ENCODE measurements around the gene PTPRN2. TPM values are rescaled to one million over a fixed set of nuclear protein-coding genes. Genes with fewer than 3 reads are reported as not detected.

PTPRN2 gene
- polyA plus RNA-seq, 1 of the 3 experiments (the other 2 are of a cell fraction): 4.0 TPM

DNA sequence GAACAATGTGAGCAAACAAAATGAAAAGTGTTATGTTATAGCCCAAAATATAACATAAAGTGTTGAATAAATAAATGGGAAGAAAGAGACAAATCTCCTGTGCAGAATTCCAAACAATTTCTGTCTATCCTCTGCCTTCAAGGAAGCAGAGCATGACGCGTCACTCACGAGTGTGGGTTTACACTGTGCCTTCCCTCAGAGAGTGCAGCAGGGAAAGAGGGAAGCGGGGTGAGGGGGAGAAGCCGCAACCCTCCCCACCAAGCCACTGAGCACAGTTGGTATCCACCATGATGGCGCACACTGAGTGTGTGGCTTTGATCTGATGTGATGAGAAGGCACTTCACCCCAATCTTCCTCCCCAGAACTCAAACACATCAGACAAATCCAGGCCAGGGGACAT lies 74.8 kb downstream of the PTPRN2 start:
- Histone ChIP-seq H3K9ac (no peak overlapping the region), H3F3A (replicated peaks; ENCODE audit: insufficient read depth) (no peaks in the 10 kb centered on the region), H3K9me3 (peaks cover 3% of the 10 kb centered on the region; the same call in 1 of the 2 replicates), H4K20me1 (ENCODE audit: insufficient read depth) (no peaks in the 10 kb centered on the region), H3K27ac (ENCODE audit: low read depth in 2 of 2, low read length in 1 of 2) (no peak overlapping the region), H3K4me1 (ENCODE audit: control insufficient read depth in 1 of 2, insufficient read depth in 2 of 2, low read depth in 1 of 2, low read length in 1 of 2) (no peaks in the 10 kb centered on the region), H3K4me2 (no peak overlapping the region), H3K27me3 (ENCODE audit: insufficient read depth) (no peaks in the 10 kb centered on the region), H3K4me3 (ENCODE audit: low read depth in 2 of 2, low read length in 1 of 2) (no peak overlapping the region), H2AFZ (ENCODE audit: low read depth) (no peak overlapping the region), H3K9me2 (no peaks in the 10 kb centered on the region), H3K36me3 (replicated peaks in 1 of 2; ENCODE audit: control insufficient read depth in 1 of 2, insufficient read depth in 2 of 2, low read length in 1 of 2) (no peaks in the 10 kb centered on the region), H3K79me2 (ENCODE audit: insufficient read depth) (no peaks in the 10 kb centered on the region)
- ChIA-PET CTCF (interaction anchor here (1.2 kb wide), 1 partner anchor 14 kb away, joined by 4 read pairs; no protein-coding TSS in a partner anchor), POLR2A (no interaction called here)
- 54% methylated on average over 5 of the region's 6 CpGs for WGBS (ENCODE audit: low lambda C conversion rate)
- TF ChIP-seq, protein P1, sequence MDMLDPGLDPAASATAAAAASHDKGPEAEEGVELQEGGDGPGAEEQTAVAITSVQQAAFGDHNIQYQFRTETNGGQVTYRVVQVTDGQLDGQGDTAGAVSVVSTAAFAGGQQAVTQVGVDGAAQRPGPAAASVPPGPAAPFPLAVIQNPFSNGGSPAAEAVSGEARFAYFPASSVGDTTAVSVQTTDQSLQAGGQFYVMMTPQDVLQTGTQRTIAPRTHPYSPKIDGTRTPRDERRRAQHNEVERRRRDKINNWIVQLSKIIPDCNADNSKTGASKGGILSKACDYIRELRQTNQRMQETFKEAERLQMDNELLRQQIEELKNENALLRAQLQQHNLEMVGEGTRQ (IDR thresholded peaks at IDR 0.05; ENCODE audit: borderline replicate concordance, low read depth, low read length): no peak
- DNase-seq: no peak

DNA sequence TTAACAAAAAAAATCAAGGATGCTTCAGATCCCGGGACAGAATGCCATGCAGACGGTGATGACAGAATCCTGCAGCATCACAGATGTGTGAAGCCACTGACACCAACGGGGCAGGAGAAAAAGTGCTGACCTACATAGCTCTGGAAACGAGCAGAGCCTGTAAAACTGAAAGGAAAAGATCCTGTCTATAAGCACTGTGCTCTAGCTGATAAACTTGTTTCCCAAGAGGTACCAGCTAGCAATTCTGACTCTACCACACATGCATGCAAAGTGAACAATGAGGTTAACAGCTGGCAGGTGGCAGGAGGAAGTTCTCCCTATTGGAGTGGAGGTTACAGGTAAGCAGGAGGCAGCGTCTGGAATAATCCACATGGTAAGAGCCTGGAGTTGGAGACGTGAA lies 75.6 kb downstream of the PTPRN2 start:
- Histone ChIP-seq H3K9me2 (no peaks in the 10 kb centered on the region), H3K79me2 (ENCODE audit: insufficient read depth) (no peaks in the 10 kb centered on the region), H2AFZ (ENCODE audit: low read depth) (no peak overlapping the region), H3F3A (replicated peaks; ENCODE audit: insufficient read depth) (no peaks in the 10 kb centered on the region), H3K9me3 (peaks cover 3% of the 10 kb centered on the region; the same call in 1 of the 2 replicates), H3K4me1 (ENCODE audit: control insufficient read depth in 1 of 2, insufficient read depth in 2 of 2, low read depth in 1 of 2, low read length in 1 of 2) (no peaks in the 10 kb centered on the region), H4K20me1 (ENCODE audit: insufficient read depth) (no peaks in the 10 kb centered on the region), H3K36me3 (replicated peaks in 1 of 2; ENCODE audit: control insufficient read depth in 1 of 2, insufficient read depth in 2 of 2, low read length in 1 of 2) (no peaks in the 10 kb centered on the region), H3K4me3 (ENCODE audit: low read depth in 2 of 2, low read length in 1 of 2) (no peak overlapping the region), H3K27ac (ENCODE audit: low read depth in 2 of 2, low read length in 1 of 2) (no peak overlapping the region), H3K4me2 (no peak overlapping the region), H3K9ac (no peak overlapping the region), H3K27me3 (ENCODE audit: insufficient read depth) (no peaks in the 10 kb centered on the region)
- ChIA-PET POLR2A (no interaction called here), CTCF (interaction anchor here (0.9 to 1.2 kb wide), 2 partner anchors 15 to 19 kb away, joined by 3 to 4 read pairs; no protein-coding TSS in a partner anchor)
- TF ChIP-seq CHD2 (IDR thresholded peaks at IDR 0.05; ENCODE audit: low read length, partially characterized antibody): no peak
- no peak for TF ChIP-seq SMC3 (IDR thresholded peaks at IDR 0.05; ENCODE audit: low read depth, low read length)
- TF ChIP-seq, protein P2, sequence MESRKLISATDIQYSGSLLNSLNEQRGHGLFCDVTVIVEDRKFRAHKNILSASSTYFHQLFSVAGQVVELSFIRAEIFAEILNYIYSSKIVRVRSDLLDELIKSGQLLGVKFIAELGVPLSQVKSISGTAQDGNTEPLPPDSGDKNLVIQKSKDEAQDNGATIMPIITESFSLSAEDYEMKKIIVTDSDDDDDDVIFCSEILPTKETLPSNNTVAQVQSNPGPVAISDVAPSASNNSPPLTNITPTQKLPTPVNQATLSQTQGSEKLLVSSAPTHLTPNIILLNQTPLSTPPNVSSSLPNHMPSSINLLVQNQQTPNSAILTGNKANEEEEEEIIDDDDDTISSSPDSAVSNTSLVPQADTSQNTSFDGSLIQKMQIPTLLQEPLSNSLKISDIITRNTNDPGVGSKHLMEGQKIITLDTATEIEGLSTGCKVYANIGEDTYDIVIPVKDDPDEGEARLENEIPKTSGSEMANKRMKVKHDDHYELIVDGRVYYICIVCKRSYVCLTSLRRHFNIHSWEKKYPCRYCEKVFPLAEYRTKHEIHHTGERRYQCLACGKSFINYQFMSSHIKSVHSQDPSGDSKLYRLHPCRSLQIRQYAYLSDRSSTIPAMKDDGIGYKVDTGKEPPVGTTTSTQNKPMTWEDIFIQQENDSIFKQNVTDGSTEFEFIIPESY (IDR thresholded peaks at IDR 0.05; ENCODE audit: borderline replicate concordance, low read depth): no peak
- no peak for TF ChIP-seq ELF1 (IDR thresholded peaks at IDR 0.05)
- TF ChIP-seq SIN3A (IDR thresholded peaks at IDR 0.05; ENCODE audit: borderline replicate concordance, low read depth, low read length): no peak
- TF ChIP-seq GATA2 (CRISPR knock-in tag; IDR thresholded peaks at IDR 0.05): no peak
- no peak for TF ChIP-seq YY1 (IDR thresholded peaks at IDR 0.05; ENCODE audit: low read depth)
- no peak for TF ChIP-seq POLR2AphosphoS5 (IDR thresholded peaks at IDR 0.05; ENCODE audit: low read depth, low read length)
- no peak for TF ChIP-seq FOXJ3 (CRISPR knock-in tag; IDR thresholded peaks at IDR 0.05)
- TF ChIP-seq, protein P3, sequence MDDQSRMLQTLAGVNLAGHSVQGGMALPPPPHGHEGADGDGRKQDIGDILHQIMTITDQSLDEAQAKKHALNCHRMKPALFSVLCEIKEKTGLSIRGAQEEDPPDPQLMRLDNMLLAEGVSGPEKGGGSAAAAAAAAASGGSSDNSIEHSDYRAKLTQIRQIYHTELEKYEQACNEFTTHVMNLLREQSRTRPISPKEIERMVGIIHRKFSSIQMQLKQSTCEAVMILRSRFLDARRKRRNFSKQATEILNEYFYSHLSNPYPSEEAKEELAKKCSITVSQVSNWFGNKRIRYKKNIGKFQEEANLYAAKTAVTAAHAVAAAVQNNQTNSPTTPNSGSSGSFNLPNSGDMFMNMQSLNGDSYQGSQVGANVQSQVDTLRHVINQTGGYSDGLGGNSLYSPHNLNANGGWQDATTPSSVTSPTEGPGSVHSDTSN (IDR thresholded peaks at IDR 0.05): no peak
- TF ChIP-seq NRF1 (IDR thresholded peaks at IDR 0.05; ENCODE audit: low read depth, low read length): no peak
- no peak for TF ChIP-seq TAF1 (IDR thresholded peaks at IDR 0.05; ENCODE audit: borderline replicate concordance, low read depth, low read length)
- TF ChIP-seq, protein P4, sequence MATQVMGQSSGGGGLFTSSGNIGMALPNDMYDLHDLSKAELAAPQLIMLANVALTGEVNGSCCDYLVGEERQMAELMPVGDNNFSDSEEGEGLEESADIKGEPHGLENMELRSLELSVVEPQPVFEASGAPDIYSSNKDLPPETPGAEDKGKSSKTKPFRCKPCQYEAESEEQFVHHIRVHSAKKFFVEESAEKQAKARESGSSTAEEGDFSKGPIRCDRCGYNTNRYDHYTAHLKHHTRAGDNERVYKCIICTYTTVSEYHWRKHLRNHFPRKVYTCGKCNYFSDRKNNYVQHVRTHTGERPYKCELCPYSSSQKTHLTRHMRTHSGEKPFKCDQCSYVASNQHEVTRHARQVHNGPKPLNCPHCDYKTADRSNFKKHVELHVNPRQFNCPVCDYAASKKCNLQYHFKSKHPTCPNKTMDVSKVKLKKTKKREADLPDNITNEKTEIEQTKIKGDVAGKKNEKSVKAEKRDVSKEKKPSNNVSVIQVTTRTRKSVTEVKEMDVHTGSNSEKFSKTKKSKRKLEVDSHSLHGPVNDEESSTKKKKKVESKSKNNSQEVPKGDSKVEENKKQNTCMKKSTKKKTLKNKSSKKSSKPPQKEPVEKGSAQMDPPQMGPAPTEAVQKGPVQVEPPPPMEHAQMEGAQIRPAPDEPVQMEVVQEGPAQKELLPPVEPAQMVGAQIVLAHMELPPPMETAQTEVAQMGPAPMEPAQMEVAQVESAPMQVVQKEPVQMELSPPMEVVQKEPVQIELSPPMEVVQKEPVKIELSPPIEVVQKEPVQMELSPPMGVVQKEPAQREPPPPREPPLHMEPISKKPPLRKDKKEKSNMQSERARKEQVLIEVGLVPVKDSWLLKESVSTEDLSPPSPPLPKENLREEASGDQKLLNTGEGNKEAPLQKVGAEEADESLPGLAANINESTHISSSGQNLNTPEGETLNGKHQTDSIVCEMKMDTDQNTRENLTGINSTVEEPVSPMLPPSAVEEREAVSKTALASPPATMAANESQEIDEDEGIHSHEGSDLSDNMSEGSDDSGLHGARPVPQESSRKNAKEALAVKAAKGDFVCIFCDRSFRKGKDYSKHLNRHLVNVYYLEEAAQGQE (IDR thresholded peaks at IDR 0.05; ENCODE audit: low read depth, low read length): no peak
- TF ChIP-seq TEAD4 (IDR thresholded peaks at IDR 0.05; ENCODE audit: borderline replicate concordance, insufficient read depth): no peak
- no peak for TF ChIP-seq RCOR1 (IDR thresholded peaks at IDR 0.05; ENCODE audit: low read length)
- TF ChIP-seq, protein P5, sequence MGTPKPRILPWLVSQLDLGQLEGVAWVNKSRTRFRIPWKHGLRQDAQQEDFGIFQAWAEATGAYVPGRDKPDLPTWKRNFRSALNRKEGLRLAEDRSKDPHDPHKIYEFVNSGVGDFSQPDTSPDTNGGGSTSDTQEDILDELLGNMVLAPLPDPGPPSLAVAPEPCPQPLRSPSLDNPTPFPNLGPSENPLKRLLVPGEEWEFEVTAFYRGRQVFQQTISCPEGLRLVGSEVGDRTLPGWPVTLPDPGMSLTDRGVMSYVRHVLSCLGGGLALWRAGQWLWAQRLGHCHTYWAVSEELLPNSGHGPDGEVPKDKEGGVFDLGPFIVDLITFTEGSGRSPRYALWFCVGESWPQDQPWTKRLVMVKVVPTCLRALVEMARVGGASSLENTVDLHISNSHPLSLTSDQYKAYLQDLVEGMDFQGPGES (IDR thresholded peaks at IDR 0.05; ENCODE audit: low read depth, low read length): no peak
- no peak for TF ChIP-seq JUND (IDR thresholded peaks at IDR 0.05)
- TF ChIP-seq RAD21 (IDR thresholded peaks at IDR 0.05; ENCODE audit: low read length): no peak
- DNase-seq: no peak
- 30% methylated on average over 6 of the region's 6 CpGs for WGBS (ENCODE audit: low lambda C conversion rate)
